ENCODE results near the gene CYTL1. TPM values are rescaled to one million over a fixed set of nuclear protein-coding genes. Genes with fewer than 3 reads are reported as not detected.

Gene CYTL1
- total RNA-seq, 1 experiment from 2014 or later, result 3.2 TPM

DNA sequence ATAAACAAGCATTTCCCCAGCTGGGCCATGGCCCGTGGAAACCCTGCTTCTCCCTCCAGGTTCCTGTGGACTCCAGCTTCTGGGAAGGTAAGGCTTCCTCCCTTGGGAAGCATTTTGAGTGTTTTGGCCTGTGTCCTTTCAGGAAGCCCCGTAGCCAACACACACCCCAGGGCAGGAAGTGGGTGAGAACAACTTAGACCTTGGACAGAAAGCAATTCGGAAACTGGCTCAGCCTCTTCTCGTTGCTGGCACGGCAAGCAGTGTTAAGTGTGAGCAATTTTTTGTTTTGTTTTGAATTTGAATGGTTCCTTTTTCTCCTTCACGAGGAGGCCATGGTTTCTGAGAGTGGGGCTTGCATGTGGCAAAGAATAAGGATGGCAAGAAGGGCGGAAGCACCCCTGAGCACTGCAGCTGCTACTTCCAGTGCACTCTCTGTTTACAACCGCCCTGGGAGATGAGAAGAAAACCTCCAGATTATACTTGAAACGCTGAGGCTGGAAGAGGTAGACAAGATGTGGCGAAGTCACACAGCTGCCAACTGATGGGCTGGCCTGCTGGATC, 14.1 kb upstream of the CYTL1 start:
- 0 out of 2 replicates have a peak, but pooled peaks cover 3% of the 10 kb centered on the region for H3K9me3 Mint-ChIP-seq
- no peaks in the 10 kb centered on the region for H3K36me3 Mint-ChIP-seq
- ATAC-seq (no peak), DNase-seq (ENCODE audit: low spot score) (no peak)
- H3K27ac Mint-ChIP-seq, result no peak overlapping the region
- TF ChIP-seq ZNF219 (CRISPR knock-in tag; IDR thresholded peaks at IDR 0.05; ENCODE audit: borderline replicate concordance), result no peak
- TF ChIP-seq, protein P1, sequence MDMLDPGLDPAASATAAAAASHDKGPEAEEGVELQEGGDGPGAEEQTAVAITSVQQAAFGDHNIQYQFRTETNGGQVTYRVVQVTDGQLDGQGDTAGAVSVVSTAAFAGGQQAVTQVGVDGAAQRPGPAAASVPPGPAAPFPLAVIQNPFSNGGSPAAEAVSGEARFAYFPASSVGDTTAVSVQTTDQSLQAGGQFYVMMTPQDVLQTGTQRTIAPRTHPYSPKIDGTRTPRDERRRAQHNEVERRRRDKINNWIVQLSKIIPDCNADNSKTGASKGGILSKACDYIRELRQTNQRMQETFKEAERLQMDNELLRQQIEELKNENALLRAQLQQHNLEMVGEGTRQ (CRISPR knock-in tag; IDR thresholded peaks at IDR 0.05), result no peak
- TF ChIP-seq CREM (CRISPR knock-in tag; IDR thresholded peaks at IDR 0.05), result no peak
- no peak for TF ChIP-seq OVOL2 (CRISPR knock-in tag; IDR thresholded peaks at IDR 0.05; ENCODE audit: borderline replicate concordance)
- TF ChIP-seq, protein P2, sequence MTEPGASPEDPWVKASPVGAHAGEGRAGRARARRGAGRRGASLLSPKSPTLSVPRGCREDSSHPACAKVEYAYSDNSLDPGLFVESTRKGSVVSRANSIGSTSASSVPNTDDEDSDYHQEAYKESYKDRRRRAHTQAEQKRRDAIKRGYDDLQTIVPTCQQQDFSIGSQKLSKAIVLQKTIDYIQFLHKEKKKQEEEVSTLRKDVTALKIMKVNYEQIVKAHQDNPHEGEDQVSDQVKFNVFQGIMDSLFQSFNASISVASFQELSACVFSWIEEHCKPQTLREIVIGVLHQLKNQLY (CRISPR knock-in tag; IDR thresholded peaks at IDR 0.05), result no peak
- TF ChIP-seq JUN (CRISPR knock-in tag; IDR thresholded peaks at IDR 0.05), result no peak
- TF ChIP-seq, protein P3, sequence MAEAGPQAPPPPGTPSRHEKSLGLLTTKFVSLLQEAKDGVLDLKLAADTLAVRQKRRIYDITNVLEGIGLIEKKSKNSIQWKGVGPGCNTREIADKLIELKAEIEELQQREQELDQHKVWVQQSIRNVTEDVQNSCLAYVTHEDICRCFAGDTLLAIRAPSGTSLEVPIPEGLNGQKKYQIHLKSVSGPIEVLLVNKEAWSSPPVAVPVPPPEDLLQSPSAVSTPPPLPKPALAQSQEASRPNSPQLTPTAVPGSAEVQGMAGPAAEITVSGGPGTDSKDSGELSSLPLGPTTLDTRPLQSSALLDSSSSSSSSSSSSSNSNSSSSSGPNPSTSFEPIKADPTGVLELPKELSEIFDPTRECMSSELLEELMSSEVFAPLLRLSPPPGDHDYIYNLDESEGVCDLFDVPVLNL (CRISPR knock-in tag; IDR thresholded peaks at IDR 0.05; ENCODE audit: borderline replicate concordance, low read depth), result no peak
- TF ChIP-seq, protein P4, sequence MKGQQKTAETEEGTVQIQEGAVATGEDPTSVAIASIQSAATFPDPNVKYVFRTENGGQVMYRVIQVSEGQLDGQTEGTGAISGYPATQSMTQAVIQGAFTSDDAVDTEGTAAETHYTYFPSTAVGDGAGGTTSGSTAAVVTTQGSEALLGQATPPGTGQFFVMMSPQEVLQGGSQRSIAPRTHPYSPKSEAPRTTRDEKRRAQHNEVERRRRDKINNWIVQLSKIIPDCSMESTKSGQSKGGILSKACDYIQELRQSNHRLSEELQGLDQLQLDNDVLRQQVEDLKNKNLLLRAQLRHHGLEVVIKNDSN (CRISPR knock-in tag; IDR thresholded peaks at IDR 0.05), result no peak
- TF ChIP-seq GRHL2 (CRISPR knock-in tag; IDR thresholded peaks at IDR 0.05; ENCODE audit: insufficient replicate concordance, severe bottlenecking), result no peak
- TF ChIP-seq, protein P5, sequence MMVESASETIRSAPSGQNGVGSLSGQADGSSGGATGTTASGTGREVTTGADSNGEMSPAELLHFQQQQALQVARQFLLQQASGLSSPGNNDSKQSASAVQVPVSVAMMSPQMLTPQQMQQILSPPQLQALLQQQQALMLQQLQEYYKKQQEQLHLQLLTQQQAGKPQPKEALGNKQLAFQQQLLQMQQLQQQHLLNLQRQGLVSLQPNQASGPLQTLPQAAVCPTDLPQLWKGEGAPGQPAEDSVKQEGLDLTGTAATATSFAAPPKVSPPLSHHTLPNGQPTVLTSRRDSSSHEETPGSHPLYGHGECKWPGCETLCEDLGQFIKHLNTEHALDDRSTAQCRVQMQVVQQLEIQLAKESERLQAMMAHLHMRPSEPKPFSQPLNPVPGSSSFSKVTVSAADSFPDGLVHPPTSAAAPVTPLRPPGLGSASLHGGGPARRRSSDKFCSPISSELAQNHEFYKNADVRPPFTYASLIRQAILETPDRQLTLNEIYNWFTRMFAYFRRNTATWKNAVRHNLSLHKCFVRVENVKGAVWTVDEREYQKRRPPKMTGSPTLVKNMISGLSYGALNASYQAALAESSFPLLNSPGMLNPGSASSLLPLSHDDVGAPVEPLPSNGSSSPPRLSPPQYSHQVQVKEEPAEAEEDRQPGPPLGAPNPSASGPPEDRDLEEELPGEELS (CRISPR knock-in tag; IDR thresholded peaks at IDR 0.05), result no peak
- TF ChIP-seq TEAD1 (CRISPR knock-in tag; IDR thresholded peaks at IDR 0.05), result no peak
- TF ChIP-seq TP53 (CRISPR knock-in tag; IDR thresholded peaks at IDR 0.05), result no peak
- TF ChIP-seq, protein P6, sequence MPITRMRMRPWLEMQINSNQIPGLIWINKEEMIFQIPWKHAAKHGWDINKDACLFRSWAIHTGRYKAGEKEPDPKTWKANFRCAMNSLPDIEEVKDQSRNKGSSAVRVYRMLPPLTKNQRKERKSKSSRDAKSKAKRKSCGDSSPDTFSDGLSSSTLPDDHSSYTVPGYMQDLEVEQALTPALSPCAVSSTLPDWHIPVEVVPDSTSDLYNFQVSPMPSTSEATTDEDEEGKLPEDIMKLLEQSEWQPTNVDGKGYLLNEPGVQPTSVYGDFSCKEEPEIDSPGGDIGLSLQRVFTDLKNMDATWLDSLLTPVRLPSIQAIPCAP (CRISPR knock-in tag; IDR thresholded peaks at IDR 0.05), result no peak
- no peak for TF ChIP-seq SOX15 (CRISPR knock-in tag; IDR thresholded peaks at IDR 0.05)
- TF ChIP-seq, protein P7, sequence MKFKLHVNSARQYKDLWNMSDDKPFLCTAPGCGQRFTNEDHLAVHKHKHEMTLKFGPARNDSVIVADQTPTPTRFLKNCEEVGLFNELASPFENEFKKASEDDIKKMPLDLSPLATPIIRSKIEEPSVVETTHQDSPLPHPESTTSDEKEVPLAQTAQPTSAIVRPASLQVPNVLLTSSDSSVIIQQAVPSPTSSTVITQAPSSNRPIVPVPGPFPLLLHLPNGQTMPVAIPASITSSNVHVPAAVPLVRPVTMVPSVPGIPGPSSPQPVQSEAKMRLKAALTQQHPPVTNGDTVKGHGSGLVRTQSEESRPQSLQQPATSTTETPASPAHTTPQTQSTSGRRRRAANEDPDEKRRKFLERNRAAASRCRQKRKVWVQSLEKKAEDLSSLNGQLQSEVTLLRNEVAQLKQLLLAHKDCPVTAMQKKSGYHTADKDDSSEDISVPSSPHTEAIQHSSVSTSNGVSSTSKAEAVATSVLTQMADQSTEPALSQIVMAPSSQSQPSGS (CRISPR knock-in tag; IDR thresholded peaks at IDR 0.05; ENCODE audit: borderline replicate concordance, low read depth), result no peak
- TF ChIP-seq, protein P8, sequence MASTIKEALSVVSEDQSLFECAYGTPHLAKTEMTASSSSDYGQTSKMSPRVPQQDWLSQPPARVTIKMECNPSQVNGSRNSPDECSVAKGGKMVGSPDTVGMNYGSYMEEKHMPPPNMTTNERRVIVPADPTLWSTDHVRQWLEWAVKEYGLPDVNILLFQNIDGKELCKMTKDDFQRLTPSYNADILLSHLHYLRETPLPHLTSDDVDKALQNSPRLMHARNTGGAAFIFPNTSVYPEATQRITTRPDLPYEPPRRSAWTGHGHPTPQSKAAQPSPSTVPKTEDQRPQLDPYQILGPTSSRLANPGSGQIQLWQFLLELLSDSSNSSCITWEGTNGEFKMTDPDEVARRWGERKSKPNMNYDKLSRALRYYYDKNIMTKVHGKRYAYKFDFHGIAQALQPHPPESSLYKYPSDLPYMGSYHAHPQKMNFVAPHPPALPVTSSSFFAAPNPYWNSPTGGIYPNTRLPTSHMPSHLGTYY (CRISPR knock-in tag; IDR thresholded peaks at IDR 0.05), result no peak
- no peak for TF ChIP-seq TEAD4 (CRISPR knock-in tag; IDR thresholded peaks at IDR 0.05)
- TF ChIP-seq ZNF138 (CRISPR knock-in tag; conservative IDR thresholded peaks at IDR 0.05), result no peak
- TF ChIP-seq GABPB1 (CRISPR knock-in tag; IDR thresholded peaks at IDR 0.05), result no peak
- TF ChIP-seq NR3C1 (CRISPR knock-in tag; conservative IDR thresholded peaks at IDR 0.05; ENCODE audit: low read depth), result no peak
- CTCF ChIA-PET, result no interaction called here
- POLR2A ChIA-PET, result no interaction called here
- no peak overlapping the region for H3K4me3 Mint-ChIP-seq
- H3K27me3 Mint-ChIP-seq (ENCODE audit: low read depth), result peaks cover 15% of the 10 kb centered on the region
- H3K4me1 Mint-ChIP-seq, result peaks cover 19% of the 10 kb centered on the region

Measured in WTC11 (cell line).